ENCODE data around the gene PCED1B.

The PCED1B gene

DNA sequence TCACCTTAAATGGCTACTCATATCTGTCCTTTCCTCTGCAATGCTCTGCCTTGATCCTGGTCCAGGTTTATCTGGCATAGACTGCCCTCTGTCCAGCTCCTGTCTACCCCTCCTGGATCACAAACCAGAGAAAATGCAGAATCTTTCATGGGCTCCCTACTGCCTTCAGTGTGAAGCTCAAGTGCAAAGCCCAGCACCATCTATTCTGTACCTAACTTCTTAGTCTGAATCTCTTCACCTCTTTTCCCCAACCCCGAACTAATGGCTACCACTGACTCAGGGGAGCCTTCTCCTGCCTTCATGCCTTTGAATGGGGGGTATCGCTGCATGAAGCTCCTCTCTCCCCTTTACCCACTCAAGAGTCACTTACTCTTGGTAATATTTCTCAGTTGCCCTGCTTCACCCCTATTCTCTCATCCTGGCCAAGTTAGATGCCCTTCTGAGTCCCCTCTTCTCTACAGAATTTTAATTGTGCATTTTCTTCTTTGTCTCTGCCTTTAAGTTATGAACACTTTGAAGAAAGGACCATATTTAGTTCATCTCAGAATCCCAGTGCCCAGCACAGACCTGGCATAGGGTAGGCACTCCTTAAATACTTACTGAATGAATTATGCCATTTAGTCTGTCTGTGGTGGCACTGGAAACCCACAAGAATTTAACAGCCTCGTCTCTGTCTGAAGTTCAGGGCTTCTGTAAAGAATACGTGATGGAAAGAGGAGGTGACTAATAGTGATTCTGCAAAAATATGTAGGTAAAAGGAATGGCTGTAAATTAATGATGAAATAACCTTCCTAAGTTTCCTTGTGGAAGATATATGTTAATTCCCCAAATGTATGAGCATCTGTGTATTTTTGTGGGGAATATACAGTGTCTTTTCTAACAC is 191.6 kb downstream of the PCED1B start:
- DNase-seq (ENCODE audit: low spot score) (peak; percentile 79), ATAC-seq (ENCODE audit: low read depth) (peak; percentile 93)
- H3K4me1 ChIP-seq (ENCODE audit: insufficient read depth, poor library complexity, severe bottlenecking): peaks cover 71% of the 10 kb centered on the region
- TF ChIP-seq, protein P1, sequence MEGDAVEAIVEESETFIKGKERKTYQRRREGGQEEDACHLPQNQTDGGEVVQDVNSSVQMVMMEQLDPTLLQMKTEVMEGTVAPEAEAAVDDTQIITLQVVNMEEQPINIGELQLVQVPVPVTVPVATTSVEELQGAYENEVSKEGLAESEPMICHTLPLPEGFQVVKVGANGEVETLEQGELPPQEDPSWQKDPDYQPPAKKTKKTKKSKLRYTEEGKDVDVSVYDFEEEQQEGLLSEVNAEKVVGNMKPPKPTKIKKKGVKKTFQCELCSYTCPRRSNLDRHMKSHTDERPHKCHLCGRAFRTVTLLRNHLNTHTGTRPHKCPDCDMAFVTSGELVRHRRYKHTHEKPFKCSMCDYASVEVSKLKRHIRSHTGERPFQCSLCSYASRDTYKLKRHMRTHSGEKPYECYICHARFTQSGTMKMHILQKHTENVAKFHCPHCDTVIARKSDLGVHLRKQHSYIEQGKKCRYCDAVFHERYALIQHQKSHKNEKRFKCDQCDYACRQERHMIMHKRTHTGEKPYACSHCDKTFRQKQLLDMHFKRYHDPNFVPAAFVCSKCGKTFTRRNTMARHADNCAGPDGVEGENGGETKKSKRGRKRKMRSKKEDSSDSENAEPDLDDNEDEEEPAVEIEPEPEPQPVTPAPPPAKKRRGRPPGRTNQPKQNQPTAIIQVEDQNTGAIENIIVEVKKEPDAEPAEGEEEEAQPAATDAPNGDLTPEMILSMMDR (IDR thresholded peaks at IDR 0.05; ENCODE audit: poor library complexity, severe bottlenecking): no peak
- no peaks in the 10 kb centered on the region for H3K27me3 ChIP-seq (ENCODE audit: insufficient read depth, poor library complexity, severe bottlenecking)
- peaks cover 2% of the 10 kb centered on the region for H3K9me3 ChIP-seq (ENCODE audit: severe bottlenecking)
- H3K4me3 ChIP-seq (ENCODE audit: severe bottlenecking): no peak overlapping the region
- H3K27ac ChIP-seq (ENCODE audit: poor library complexity, severe bottlenecking): peak overlapping the region; percentile 100
- H3K36me3 ChIP-seq (ENCODE audit: low read depth): no peaks in the 10 kb centered on the region

- H3K36me3 ChIP-seq (ENCODE audit: low read depth): no peaks in the 10 kb centered on the region
- no peak overlapping the region for H3K4me3 ChIP-seq (ENCODE audit: severe bottlenecking)
- DNase-seq (ENCODE audit: low spot score) (no peak), ATAC-seq (ENCODE audit: low read depth) (no peak)
- no peaks in the 10 kb centered on the region for H3K27me3 ChIP-seq (ENCODE audit: insufficient read depth, poor library complexity, severe bottlenecking)
- peaks cover 79% of the 10 kb centered on the region for H3K4me1 ChIP-seq (ENCODE audit: insufficient read depth, poor library complexity, severe bottlenecking)
- peaks cover 2% of the 10 kb centered on the region for H3K9me3 ChIP-seq (ENCODE audit: severe bottlenecking)
- peak overlapping the region; percentile 100 for H3K27ac ChIP-seq (ENCODE audit: poor library complexity, severe bottlenecking)
- TF ChIP-seq, protein P1 (IDR thresholded peaks at IDR 0.05; ENCODE audit: poor library complexity, severe bottlenecking): no peak
Measured at GRCh38 chr12:47271800-47272239, 192.4 kb downstream of the PCED1B start.

- Histone ChIP-seq H3K4me1 (ENCODE audit: insufficient read depth, poor library complexity, severe bottlenecking) (peaks cover 79% of the 10 kb centered on the region), H3K27ac (ENCODE audit: poor library complexity, severe bottlenecking) (peak overlapping the region; percentile 100), H3K36me3 (ENCODE audit: low read depth) (no peaks in the 10 kb centered on the region), H3K9me3 (ENCODE audit: severe bottlenecking) (peaks cover 2% of the 10 kb centered on the region), H3K4me3 (ENCODE audit: severe bottlenecking) (no peak overlapping the region), H3K27me3 (ENCODE audit: insufficient read depth, poor library complexity, severe bottlenecking) (no peaks in the 10 kb centered on the region)
- ATAC-seq (ENCODE audit: low read depth): no peak
- no peak for DNase-seq (ENCODE audit: low spot score)
- TF ChIP-seq, protein P1 (IDR thresholded peaks at IDR 0.05; ENCODE audit: poor library complexity, severe bottlenecking): no peak
Measured at GRCh38 chr12:47272412-47273190, 193.2 kb downstream of the PCED1B start.

DNA sequence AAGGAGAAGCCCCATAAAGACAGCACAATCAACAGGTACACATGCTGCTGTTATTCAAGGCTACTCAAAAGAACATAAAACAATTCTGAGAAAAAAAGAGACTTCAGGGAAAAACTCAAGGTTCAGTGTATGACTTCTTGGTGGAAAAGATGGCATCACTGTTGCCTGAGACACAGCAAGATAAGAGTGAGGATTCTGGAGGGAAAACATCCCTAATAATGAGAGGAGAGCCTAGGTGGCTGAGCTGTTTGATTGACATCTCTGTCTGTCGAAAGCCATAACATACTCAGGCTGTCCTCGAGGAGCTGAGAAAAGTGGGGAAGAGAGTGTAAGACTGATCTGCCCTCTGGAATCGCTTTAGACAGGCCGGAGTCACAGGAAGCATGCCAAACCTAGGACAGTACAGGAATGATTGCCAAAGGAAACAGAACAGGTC is 193.8 kb downstream of the PCED1B start:
- Histone ChIP-seq H3K4me3 (ENCODE audit: severe bottlenecking) (no peak overlapping the region), H3K27me3 (ENCODE audit: insufficient read depth, poor library complexity, severe bottlenecking) (no peaks in the 10 kb centered on the region), H3K9me3 (ENCODE audit: severe bottlenecking) (peaks cover under 1% of the 10 kb centered on the region), H3K27ac (ENCODE audit: poor library complexity, severe bottlenecking) (peak overlapping the region; percentile 100), H3K36me3 (ENCODE audit: low read depth) (no peaks in the 10 kb centered on the region), H3K4me1 (ENCODE audit: insufficient read depth, poor library complexity, severe bottlenecking) (peaks cover 79% of the 10 kb centered on the region)
- ATAC-seq (ENCODE audit: low read depth) (no peak), DNase-seq (ENCODE audit: low spot score) (no peak)
- TF ChIP-seq, protein P1 (IDR thresholded peaks at IDR 0.05; ENCODE audit: poor library complexity, severe bottlenecking): no peak

All from RWPE2 (cell line).